Measurements from ENCODE around the gene NOVA2. TPM values are rescaled to one million over a fixed set of nuclear protein-coding genes. Genes with fewer than 3 reads are reported as not detected.

The NOVA2 gene
- total RNA-seq, 2 donors from 2014 or later, result not detected

GRCh38 chr19:45938733-45939319 is 34.8 kb downstream of the NOVA2 start:
- Mint-ChIP-seq H3K27ac (no peak overlapping the region), H3K4me3 (no peak overlapping the region), H3K27me3 (peaks cover 24 to 31% of the 10 kb centered on the region in 2 donors)

GRCh38 chr19:45935267-45935666 is 38.4 kb downstream of the NOVA2 start:
- Mint-ChIP-seq H3K36me3 (no peaks in the 10 kb centered on the region), H3K4me3 (no peak overlapping the region), H3K27me3 (peaks cover 28 to 31% of the 10 kb centered on the region in 2 donors), H3K9me3 (no peaks in the 10 kb centered on the region), H3K4me1 (ENCODE audit: low read depth in 2 of 2) (peaks cover 3 to 6% of the 10 kb centered on the region in 2 donors), H3K27ac (no peak overlapping the region)
- ATAC-seq (no peak), DNase-seq (ENCODE audit: low spot score) (peak; percentile 45)

More at GRCh38 chr19:45938733-45939319, 34.8 kb downstream of the NOVA2 start:
- no peaks in the 10 kb centered on the region for H3K9me3 Mint-ChIP-seq
- H3K36me3 Mint-ChIP-seq, result no peaks in the 10 kb centered on the region
- ATAC-seq (no peak), DNase-seq (ENCODE audit: low spot score) (peak; percentile 49)
- H3K4me1 Mint-ChIP-seq (ENCODE audit: low read depth in 2 of 2), result peaks cover 3 to 6% of the 10 kb centered on the region in 2 donors

- Mint-ChIP-seq H3K4me3 (no peak overlapping the region), H3K36me3 (no peaks in the 10 kb centered on the region), H3K9me3 (no peaks in the 10 kb centered on the region), H3K27ac (no peak overlapping the region), H3K27me3 (peaks cover 31 to 32% of the 10 kb centered on the region in 2 donors), H3K4me1 (ENCODE audit: low read depth in 2 of 2) (peaks cover 3 to 6% of the 10 kb centered on the region in 2 donors)
- ATAC-seq (no peak), DNase-seq (ENCODE audit: low spot score) (peak; percentile 46)
Measured at GRCh38 chr19:45934551-45935230, 39.0 kb downstream of the NOVA2 start.

GRCh38 chr19:45933759-45934158 is 39.9 kb downstream of the NOVA2 start:
- H3K27me3 Mint-ChIP-seq, result peaks cover 28 to 31% of the 10 kb centered on the region in 2 donors
- no peaks in the 10 kb centered on the region for H3K9me3 Mint-ChIP-seq
- H3K27ac Mint-ChIP-seq, result no peak overlapping the region
- H3K4me3 Mint-ChIP-seq, result no peak overlapping the region
- no peak for ATAC-seq
- no peaks in the 10 kb centered on the region for H3K36me3 Mint-ChIP-seq
- DNase-seq (ENCODE audit: low spot score), result no peak
- H3K4me1 Mint-ChIP-seq (ENCODE audit: low read depth in 2 of 2), result peaks cover under 1 to 2% of the 10 kb centered on the region in 2 donors

- Mint-ChIP-seq H3K9me3 (no peaks in the 10 kb centered on the region), H3K4me1 (ENCODE audit: low read depth in 2 of 2) (peaks cover 10 to 15% of the 10 kb centered on the region in 2 donors), H3K4me3 (no peak overlapping the region), H3K36me3 (no peaks in the 10 kb centered on the region), H3K27ac (no peak overlapping the region), H3K27me3 (peaks cover 19 to 25% of the 10 kb centered on the region in 2 donors)
- no peak for ATAC-seq
- DNase-seq (ENCODE audit: low spot score), result peak; percentile 25
Measured at GRCh38 chr19:45931055-45931454, 42.6 kb downstream of the NOVA2 start.

GRCh38 chr19:45929247-45929646 is 44.4 kb downstream of the NOVA2 start:
- H3K4me3 Mint-ChIP-seq, result no peak overlapping the region
- H3K27ac Mint-ChIP-seq, result no peak overlapping the region
- no peaks in the 10 kb centered on the region for H3K9me3 Mint-ChIP-seq
- ATAC-seq, result no peak
- peak; percentile 37 for DNase-seq (ENCODE audit: low spot score)
- peaks cover 16 to 20% of the 10 kb centered on the region in 2 donors for H3K27me3 Mint-ChIP-seq
- peaks cover 10 to 15% of the 10 kb centered on the region in 2 donors for H3K4me1 Mint-ChIP-seq (ENCODE audit: low read depth in 2 of 2)
- no peaks in the 10 kb centered on the region for H3K36me3 Mint-ChIP-seq

- H3K4me1 Mint-ChIP-seq (ENCODE audit: low read depth in 2 of 2), result peaks cover 10 to 15% of the 10 kb centered on the region in 2 donors
- no peaks in the 10 kb centered on the region for H3K9me3 Mint-ChIP-seq
- ATAC-seq, result peak; percentile 93 to 95
- peaks cover 15 to 16% of the 10 kb centered on the region in 2 donors for H3K27me3 Mint-ChIP-seq
- DNase-seq (ENCODE audit: low spot score), result peak; percentile 88
- H3K4me3 Mint-ChIP-seq, result peak overlapping the region; percentile 49
- peak overlapping the region in 1 of 2 donors; percentile 5 for H3K27ac Mint-ChIP-seq
- no peaks in the 10 kb centered on the region for H3K36me3 Mint-ChIP-seq
Measured at GRCh38 chr19:45927565-45928261, 46.0 kb downstream of the NOVA2 start.

GRCh38 chr19:45924891-45925447 is 48.7 kb downstream of the NOVA2 start:
- Mint-ChIP-seq H3K4me1 (ENCODE audit: low read depth in 2 of 2) (peaks cover 15 to 28% of the 10 kb centered on the region in 2 donors), H3K27me3 (peaks cover 6 to 11% of the 10 kb centered on the region in 2 donors), H3K9me3 (no peaks in the 10 kb centered on the region), H3K4me3 (no peak overlapping the region), H3K27ac (no peak overlapping the region), H3K36me3 (no peaks in the 10 kb centered on the region)
- ATAC-seq (no peak), DNase-seq (ENCODE audit: low spot score) (no peak)

- DNase-seq (ENCODE audit: low spot score) (no peak), ATAC-seq (peak; percentile 64 to 66)
- no peak overlapping the region for H3K4me3 Mint-ChIP-seq
- no peaks in the 10 kb centered on the region for H3K36me3 Mint-ChIP-seq
- H3K4me1 Mint-ChIP-seq (ENCODE audit: low read depth in 2 of 2), result peaks cover 8 to 19% of the 10 kb centered on the region in 2 donors
- H3K9me3 Mint-ChIP-seq, result no peaks in the 10 kb centered on the region
- peaks cover 6 to 10% of the 10 kb centered on the region in 2 donors for H3K27me3 Mint-ChIP-seq
- no peak overlapping the region for H3K27ac Mint-ChIP-seq
Measured at GRCh38 chr19:45922281-45922680, 51.4 kb downstream of the NOVA2 start.

GRCh38 chr19:45920458-45920857 is 53.2 kb downstream of the NOVA2 start:
- H3K4me3 Mint-ChIP-seq, result peak overlapping the region; percentile 36
- DNase-seq (ENCODE audit: low spot score) (no peak), ATAC-seq (peak; percentile 54 to 61)
- H3K9me3 Mint-ChIP-seq, result no peaks in the 10 kb centered on the region
- H3K4me1 Mint-ChIP-seq (ENCODE audit: low read depth in 2 of 2), result peaks cover 8 to 14% of the 10 kb centered on the region in 2 donors
- peaks cover 6 to 14% of the 10 kb centered on the region in 2 donors for H3K27me3 Mint-ChIP-seq
- H3K27ac Mint-ChIP-seq, result no peak overlapping the region
- H3K36me3 Mint-ChIP-seq, result no peaks in the 10 kb centered on the region

- DNase-seq (ENCODE audit: low spot score) (no peak), ATAC-seq (no peak)
- H3K4me3 Mint-ChIP-seq, result peak overlapping the region; percentile 36
- no peaks in the 10 kb centered on the region for H3K9me3 Mint-ChIP-seq
- H3K36me3 Mint-ChIP-seq, result no peaks in the 10 kb centered on the region
- peaks cover 8 to 14% of the 10 kb centered on the region in 2 donors for H3K4me1 Mint-ChIP-seq (ENCODE audit: low read depth in 2 of 2)
- H3K27me3 Mint-ChIP-seq, result peaks cover 0 to 12% of the 10 kb centered on the region in 2 donors
- no peak overlapping the region for H3K27ac Mint-ChIP-seq
Measured at GRCh38 chr19:45919678-45920077, 54.0 kb downstream of the NOVA2 start.

GRCh38 chr19:45918721-45919120 is 54.9 kb downstream of the NOVA2 start:
- H3K4me3 Mint-ChIP-seq, result no peak overlapping the region
- no peaks in the 10 kb centered on the region for H3K9me3 Mint-ChIP-seq
- no peak overlapping the region for H3K27ac Mint-ChIP-seq
- no peaks in the 10 kb centered on the region for H3K36me3 Mint-ChIP-seq
- ATAC-seq (peak in 1 of 2 donors; percentile 46), DNase-seq (ENCODE audit: low spot score) (no peak)
- H3K4me1 Mint-ChIP-seq (ENCODE audit: low read depth in 2 of 2), result peaks cover 8 to 14% of the 10 kb centered on the region in 2 donors
- peaks cover under 1 to 12% of the 10 kb centered on the region in 2 donors for H3K27me3 Mint-ChIP-seq

GRCh38 chr19:45917421-45918091 is 56.1 kb downstream of the NOVA2 start:
- H3K9me3 Mint-ChIP-seq, result no peaks in the 10 kb centered on the region
- DNase-seq (ENCODE audit: low spot score) (no peak), ATAC-seq (peak; percentile 37 to 67)
- no peak overlapping the region for H3K4me3 Mint-ChIP-seq
- peaks cover 8 to 14% of the 10 kb centered on the region in 2 donors for H3K4me1 Mint-ChIP-seq (ENCODE audit: low read depth in 2 of 2)
- H3K36me3 Mint-ChIP-seq, result no peaks in the 10 kb centered on the region
- peaks cover 11 to 20% of the 10 kb centered on the region in 2 donors for H3K27me3 Mint-ChIP-seq
- H3K27ac Mint-ChIP-seq, result no peak overlapping the region

All from natural killer cell treated with Interleukin-12 subunit alpha and Interleukin-12 subunit beta and Interleukin-15 and Interleukin-18, amount 100 ng/mL, for 72 hours (primary cell).